GM04504 (cell line): ENCODE results near the gene ATP8B4.
"Not testable (repeated sequence)": the region's sequence is repeated elsewhere in the genome, so short reads cannot be mapped to it uniquely, and the experiment has no call there.

Experiments used
- DNase-seq: peaks from one replicate; pipeline ENCODE4 v3.0.0-alpha.2; 2012; ENCODE audit warnings: low read depth

Gene ATP8B4

GRCh38 chr15:50140983-50141382 lies 21.9 kb upstream of the ATP8B4 start:
- no peak for DNase-seq

DNA sequence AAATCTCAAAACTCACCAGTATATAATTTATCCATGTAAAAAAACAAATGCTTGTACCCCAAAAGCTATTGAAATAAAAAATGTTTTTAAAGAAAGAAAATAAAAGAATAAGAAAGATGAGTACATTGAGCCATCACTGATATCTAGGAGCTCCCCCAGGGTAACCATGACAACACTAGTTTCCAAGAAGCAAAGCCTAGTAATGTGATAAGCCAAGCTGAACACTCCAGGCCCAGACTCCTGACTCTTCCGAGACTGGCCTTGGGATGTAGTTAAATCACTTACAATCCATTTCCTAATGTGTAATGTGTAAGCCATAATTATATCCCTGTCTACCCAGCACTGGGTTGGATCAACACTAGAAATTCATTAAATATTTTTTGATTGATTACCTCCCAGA lies 21.1 kb upstream of the ATP8B4 start:
- no peak for DNase-seq

DNA sequence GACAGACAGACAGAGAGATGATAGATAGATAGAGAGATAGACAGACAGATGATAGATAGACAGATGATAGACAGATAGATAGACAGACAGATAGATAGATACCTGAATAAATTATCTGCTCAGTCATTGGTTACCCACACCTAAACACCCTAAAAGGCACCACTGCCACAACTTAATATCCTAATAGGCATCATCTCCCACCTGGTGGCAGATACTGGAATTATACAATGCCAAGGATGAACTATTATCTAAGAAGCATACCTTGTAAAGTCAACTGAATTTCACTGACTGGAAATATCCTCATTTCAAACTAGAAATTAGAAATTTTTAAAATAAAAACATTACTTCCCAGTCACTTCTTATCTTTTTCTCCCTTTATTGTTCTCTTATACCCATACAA lies 19.4 kb upstream of the ATP8B4 start:
- no peak for DNase-seq

DNA sequence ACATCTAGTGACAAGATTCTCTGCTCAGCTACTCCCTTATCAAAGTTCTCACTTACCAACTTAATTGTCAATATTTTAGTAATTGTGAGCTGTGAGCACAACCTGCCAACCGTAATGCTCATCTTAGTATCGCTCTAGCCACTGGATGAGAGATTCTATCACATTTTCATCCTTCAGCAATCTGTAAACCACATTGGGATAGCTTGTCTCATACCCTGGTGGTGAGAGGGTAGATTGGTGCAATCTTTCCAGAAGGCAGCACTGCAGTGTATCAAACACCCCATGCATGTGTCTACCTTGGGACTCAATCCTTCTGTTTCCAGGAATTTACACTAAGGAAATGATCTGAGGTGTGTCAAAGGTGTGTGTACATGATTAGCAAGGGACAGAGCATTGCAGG lies 18.9 kb upstream of the ATP8B4 start:
- DNase-seq = no peak

DNA sequence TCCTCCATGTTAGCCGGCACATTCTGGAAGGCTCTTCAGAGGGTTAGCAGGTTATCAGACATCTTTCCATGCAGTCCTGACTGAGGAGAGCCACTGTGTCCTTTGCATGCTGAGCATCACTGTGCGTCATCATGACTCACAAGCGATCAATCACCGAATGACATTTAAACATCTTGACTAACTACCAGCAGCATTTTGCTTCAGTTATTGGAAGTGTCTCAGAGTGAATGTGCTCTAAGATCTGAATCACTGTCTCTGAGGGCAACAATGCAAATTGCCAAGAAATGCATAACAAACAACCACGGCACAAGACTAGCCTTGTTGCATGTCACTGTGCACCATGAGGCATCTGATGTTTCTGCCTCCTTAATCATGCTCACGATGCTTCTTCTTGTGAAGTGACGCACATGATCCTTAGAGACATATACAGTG lies 18.3 kb upstream of the ATP8B4 start:
- DNase-seq = peak; percentile 98

DNA sequence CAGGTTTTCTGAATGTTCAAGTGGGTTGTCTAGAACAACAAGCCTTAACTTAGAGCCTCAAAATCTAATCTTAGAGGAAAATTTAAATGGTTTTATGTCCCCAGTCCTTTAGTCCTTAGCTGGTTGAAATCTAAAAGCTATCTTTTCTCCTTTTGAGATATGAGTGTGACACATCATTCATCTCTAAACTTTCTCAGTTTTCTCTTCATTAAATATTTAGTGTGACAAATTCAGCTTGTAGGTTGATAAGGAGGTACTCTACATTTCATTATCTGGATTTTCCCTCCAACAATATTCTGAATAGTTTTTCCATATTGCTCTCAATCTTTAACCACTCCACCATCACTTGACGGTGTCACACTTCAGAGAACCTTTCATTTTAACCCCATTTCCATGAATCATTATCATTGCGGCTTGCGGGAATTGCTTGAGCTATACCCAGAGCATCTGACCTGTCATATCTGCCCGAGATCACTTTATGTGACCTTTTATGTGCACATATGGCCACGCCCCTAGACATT lies 16.1 kb upstream of the ATP8B4 start:
- DNase-seq = no peak

- DNase-seq = no peak
Measured at GRCh38 chr15:50134524-50135024, 15.5 kb upstream of the ATP8B4 start.

DNA sequence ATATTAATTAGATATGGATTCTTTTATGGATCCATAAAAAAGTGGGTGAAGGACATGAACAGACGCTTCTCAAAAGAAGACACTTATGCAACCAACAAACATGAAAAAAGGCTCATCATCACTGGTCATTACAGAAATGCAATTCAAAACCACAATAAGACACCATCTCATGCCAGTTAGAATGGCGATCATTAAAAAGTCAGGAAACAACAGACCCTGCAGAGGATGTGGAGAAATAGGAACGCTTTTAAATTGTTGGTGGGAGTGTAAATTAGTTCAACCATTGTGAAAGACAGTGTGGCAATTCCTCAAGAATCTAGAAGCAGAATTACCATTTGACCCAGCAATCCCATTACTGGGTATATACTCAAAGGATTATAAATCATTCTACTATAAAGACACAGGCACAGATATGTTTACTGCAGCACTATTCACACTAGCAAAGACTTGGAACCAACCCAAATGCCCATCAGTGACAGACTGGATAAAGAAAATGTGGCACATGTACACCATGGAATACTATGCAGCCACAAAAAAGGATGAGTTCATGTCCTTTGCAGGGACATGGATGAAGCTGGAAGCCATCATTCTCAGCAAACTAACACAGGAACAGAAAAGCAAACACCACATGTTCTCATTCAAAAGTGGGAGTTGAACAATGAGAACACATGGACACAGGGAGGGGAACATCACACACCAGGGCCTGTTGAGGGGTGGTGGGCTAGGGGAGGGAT lies 13.4 kb upstream of the ATP8B4 start:
- DNase-seq = not testable (repeated sequence)

GRCh38 chr15:50131617-50132016 lies 12.6 kb upstream of the ATP8B4 start:
- DNase-seq = no peak

GRCh38 chr15:50128266-50128665 lies 9.2 kb upstream of the ATP8B4 start:
- DNase-seq = no peak

DNA sequence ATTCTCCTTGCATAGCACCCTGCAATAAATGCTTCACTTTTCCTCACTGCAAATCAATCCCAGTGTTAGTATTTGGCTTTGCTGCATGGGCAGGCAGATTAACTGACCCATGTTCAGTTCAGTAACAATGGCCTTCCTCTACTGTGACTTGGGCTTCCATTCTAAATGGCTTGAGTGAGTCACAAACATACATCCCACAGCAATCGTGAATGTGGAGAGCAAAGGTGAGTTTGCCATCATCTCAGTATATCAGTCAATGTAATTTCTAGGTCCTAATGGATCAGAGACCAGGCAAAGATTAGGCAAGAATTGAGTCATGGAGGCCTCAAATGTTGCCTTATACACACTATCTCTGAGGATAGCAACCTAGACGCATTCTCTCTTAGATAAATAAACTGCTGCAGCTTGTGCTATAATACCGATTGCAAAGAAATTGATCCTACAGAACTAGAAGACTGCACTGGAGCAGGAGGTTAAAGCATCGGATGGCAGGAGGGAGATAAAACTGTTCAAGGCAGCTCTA lies 8.3 kb upstream of the ATP8B4 start:
- DNase-seq = no peak

DNA sequence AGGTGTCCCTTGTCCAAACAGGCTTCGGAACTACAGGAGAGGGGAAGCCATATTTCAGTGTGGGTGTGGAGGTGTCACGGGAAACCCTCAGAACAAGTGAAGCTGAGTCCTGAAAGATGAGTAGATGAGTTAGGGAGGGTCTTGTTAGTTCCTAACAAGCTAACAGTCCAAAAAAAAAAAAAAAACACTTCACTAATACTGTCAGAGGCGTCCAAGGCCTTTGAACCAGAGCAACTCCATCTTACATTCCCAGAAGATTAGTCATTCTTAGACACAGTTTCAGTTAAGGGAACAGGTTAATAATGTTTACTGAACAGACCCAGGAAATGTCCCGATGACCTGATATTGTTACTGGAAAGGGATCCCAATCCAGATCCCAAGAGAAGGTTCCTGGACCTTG lies 7.0 kb upstream of the ATP8B4 start:
- DNase-seq = no peak

GRCh38 chr15:50124631-50125030 lies 5.6 kb upstream of the ATP8B4 start:
- no peak for DNase-seq

DNA sequence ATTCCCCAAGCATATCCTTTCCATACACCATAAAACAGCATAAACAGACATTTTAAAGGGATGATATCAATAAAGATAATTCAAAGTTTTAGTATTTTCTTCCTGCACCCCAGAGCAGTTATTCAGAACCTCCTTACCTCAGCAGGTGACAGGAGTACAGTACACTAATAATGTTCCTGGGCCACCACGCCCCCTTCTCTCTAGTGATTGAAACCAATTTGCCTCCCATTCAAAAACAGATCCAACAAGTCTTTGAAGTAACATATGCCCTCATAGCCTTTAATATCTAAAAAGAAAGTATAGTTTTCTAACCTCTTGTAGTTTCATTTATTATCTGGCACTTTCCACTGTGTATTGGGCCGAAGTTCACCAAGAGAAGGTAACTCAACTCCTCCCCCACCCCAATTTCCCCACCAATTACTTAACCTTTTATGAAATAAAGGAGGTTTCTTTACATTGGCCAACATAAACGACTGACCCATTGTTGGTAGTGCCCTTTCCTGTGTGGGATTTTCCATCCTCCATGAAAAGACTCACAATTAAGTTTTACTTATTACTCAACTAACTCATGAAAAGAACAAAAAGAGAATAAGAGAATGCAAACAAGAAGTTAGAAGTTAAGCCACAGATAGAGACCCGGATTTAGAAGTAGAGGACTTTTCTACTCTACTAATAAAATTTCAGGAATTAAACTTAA lies 5.0 kb upstream of the ATP8B4 start:
- DNase-seq = no peak

GRCh38 chr15:50120729-50121128 lies 1.7 kb upstream of the ATP8B4 start:
- DNase-seq = no peak

DNA sequence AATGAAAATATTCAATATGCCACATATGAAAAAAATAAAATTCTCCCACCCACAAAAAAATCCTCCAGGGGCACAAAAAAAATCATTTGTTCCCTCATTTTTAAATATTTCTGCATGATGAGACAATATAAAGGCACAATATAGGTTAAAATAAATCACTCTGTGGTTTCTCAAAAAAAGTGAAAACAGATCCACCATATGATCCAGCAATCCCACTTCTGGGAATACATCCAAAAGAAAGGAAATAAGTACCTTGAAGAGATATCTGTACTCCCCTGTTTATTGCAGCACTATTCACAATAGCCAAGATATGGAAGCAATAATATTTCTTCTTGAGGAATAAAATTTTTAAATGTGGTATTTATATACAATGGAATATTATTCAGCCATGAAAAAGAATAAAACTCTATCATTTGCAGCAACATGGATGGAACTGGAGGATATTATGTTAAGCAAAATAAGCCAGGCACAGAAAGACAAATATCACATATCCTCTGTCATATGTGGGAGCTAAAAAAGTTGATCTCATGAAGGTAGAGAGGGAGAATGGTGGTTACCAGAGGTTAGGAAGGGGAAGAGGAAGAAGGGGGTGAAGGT lies 1.5 kb downstream of the ATP8B4 start:
- DNase-seq = no peak

- no peak for DNase-seq
Measured at GRCh38 chr15:50116477-50116876, 2.6 kb downstream of the ATP8B4 start.

DNA sequence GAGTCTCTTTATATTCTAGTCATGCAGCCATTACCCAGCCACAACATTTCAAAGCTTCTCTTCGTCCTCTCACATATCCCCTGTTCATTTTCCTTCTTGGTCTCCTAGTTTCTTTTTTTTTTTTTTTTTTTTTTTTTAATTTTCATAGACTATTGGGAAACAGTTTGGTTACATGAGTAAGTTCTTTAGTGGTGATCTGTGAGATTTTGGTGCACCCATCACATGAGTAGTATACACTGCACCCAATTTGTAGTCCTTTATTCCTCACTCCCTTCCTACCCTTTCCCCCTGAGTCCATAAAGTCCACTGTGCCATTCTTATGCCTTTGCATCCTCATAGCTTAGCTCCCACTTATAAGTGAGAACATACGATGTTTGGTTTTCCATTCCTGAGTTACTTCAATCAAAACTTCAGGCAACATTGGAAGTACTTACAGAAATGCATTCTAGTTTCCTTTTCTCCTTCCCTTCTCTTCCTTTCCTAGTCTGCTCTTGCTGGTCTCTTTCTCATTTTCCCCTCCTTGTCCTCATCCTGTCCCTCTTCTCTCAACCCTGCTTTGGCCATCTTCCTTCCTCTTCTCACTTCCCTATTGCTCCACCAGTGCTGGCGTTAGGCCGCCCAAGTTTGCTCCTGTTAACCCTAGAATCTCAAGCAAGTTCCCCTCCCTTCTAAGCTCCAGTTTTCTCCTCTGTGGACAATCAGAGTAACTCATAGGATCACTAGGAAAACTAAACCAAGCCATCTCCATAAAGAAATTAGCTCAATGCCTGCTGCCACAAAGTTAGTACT lies 4.8 kb downstream of the ATP8B4 start:
- no peak for DNase-seq

DNA sequence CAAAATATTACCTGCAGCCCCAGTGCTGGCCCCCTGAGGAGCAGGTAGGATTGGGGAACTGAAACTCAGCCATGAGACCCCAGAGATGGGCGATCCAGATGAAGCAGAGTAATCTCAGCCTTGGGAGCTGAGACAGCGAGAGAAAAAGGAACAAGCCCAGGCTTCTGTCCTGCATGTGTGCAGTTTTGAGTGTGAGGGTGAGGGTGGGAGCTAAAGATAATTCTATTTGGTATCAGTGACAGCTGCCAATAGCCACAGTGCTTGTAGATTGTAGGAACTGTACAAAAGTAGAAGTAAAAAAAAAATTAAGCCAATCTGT lies 5.9 kb downstream of the ATP8B4 start:
- no peak for DNase-seq

GRCh38 chr15:50112488-50113186 lies 6.4 kb downstream of the ATP8B4 start:
- no peak for DNase-seq

DNA sequence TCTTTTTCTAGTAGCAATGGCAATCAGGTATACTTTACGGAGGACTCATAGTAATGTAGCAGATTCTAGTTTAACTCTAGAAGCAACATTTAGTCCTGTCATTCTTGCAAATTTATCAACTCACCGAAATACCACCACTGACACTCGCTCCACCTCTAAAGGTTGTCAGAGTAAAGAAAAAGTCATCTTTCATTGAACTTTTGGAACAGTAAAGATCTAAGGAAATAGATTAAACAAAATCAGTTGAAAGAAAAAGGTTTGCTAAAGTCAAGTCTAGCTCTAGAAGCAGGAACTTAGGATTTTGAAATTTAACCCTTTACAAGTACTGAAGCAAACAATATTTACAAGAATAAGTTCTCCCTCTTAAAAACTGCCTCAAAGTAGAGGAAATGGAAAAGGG lies 8.7 kb downstream of the ATP8B4 start:
- DNase-seq = no peak
